Activated CD4-positive, alpha-beta T cell treated with anti-CD3 and anti-CD28 coated beads, Interleukin-2, Interleukin-6, amounts not matched to agents 100 ng/mL and 50 ng/mL, durations not matched to agents 16 hours and 8 hours (primary cell): ENCODE measurements around the gene LY6G6C.

Source experiments
- DNase-seq: peaks from one replicate; pipeline ENCODE4 v3.0.0-alpha.2; 2020

LY6G6C gene

GRCh38 chr6:31702819-31703716, 18.5 kb downstream of the LY6G6C start, which contains the start of gene ABHD16A:
ABHD16A (minus strand) TSS chr6:31703324; CDS start chr6:31703281, 43 bp downstream.
- peak; percentile 99 for DNase-seq

- DNase-seq, result peak; percentile 49
Observed at GRCh38 chr6:31702405-31702818, 19.1 kb downstream of the LY6G6C start.

GRCh38 chr6:31701666-31702404, 19.7 kb downstream of the LY6G6C start:
- DNase-seq, result no peak

GRCh38 chr6:31700740-31701401, 20.7 kb downstream of the LY6G6C start:
- no peak for DNase-seq

- DNase-seq, result peak; percentile 40
Observed at GRCh38 chr6:31697555-31697954, 24.0 kb downstream of the LY6G6C start.

GRCh38 chr6:31693535-31693934, 28.0 kb downstream of the LY6G6C start:
- no peak for DNase-seq

GRCh38 chr6:31692886-31693285, 28.7 kb downstream of the LY6G6C start:
- no peak for DNase-seq

- no peak for DNase-seq
Observed at GRCh38 chr6:31692353-31692752, 29.2 kb downstream of the LY6G6C start.

- no peak for DNase-seq
Observed at GRCh38 chr6:31691564-31692108, 29.9 kb downstream of the LY6G6C start.

- DNase-seq, result no peak
Observed at GRCh38 chr6:31691078-31691463, 30.5 kb downstream of the LY6G6C start.

GRCh38 chr6:31690231-31691077, 31.1 kb downstream of the LY6G6C start:
- no peak for DNase-seq

GRCh38 chr6:31689249-31690110, 32.1 kb downstream of the LY6G6C start:
- DNase-seq, result no peak

GRCh38 chr6:31687860-31688693, 33.5 kb downstream of the LY6G6C start:
- no peak for DNase-seq

GRCh38 chr6:31687321-31687720, 34.2 kb downstream of the LY6G6C start:
- DNase-seq, result no peak

- no peak for DNase-seq
Observed at GRCh38 chr6:31686483-31686882, 35.1 kb downstream of the LY6G6C start.

GRCh38 chr6:31683591-31683990, 38.0 kb downstream of the LY6G6C start:
- DNase-seq, result no peak

GRCh38 chr6:31681135-31681671, 40.3 kb downstream of the LY6G6C start:
- DNase-seq, result peak; percentile 50

- peak; percentile 79 for DNase-seq
Observed at GRCh38 chr6:31680226-31681134, 41.1 kb downstream of the LY6G6C start, which contains the start of gene LY6G5C. LY6G5C (minus strand) TSS chr6:31681067; CDS start chr6:31680373, 694 bp downstream.

- DNase-seq, result no peak
Observed at GRCh38 chr6:31677955-31678354, 43.6 kb downstream of the LY6G6C start.
